ENCODE results near the gene NUP58.

Gene NUP58

DNA sequence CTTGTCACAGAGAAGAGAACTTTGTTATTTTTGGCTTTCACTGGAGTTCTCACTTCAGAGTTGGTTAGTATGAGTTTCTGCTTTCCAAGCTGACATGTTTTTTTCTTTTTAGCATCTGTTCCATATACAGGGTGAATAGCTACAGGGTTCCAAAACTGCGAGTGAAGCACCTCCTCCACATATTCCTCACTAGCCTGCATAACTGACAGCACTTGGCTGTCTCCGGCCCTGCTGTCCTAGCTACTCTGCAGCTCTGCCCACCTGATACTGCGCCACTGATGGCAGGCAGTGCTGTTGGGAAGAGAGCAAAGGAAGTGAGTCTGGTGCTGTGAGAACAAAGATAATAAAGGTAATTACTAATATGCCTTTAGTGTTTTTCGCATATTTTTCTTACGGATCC, 77.1 kb downstream of the NUP58 start:
- no peak for DNase-seq

DNA sequence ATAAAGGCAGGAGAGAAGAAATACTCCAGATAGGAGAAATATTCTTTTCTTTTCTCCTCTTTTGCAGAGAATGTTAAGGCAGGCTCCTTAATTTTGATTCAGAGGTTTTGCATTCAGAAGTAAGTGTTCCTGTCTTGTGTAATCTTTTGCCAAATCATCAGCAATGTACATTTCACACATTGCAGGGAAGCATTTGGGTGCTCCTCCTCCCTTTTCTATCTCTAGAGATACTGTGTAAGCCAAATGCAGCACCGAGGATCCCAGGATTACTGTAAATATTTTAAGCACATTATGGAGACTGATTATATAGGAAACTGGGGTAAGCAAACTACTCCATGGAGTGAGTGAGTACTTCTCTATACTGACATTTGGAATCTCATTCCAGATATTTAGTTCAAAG, 77.6 kb downstream of the NUP58 start:
- no peak for DNase-seq

DNA sequence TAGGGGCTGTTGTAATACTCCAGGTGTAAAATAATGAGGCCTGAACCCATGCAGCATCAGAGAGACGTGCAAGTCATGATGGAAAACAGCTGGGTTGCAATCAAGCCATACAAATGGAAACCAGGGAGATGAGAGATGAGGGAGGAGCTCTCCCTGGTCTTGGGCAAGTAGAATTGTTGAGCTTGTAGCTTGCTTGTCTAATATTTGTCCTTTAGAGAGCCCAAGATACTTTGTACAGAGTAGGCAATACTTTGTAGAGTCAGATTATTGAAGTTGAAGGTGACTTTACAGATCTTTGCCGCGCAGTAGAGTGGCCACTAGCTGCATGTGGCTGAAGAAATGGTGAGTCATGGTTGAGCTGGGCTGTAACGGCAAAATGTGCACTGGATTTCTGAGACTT, 78.7 kb downstream of the NUP58 start:
- DNase-seq, result no peak

DNA sequence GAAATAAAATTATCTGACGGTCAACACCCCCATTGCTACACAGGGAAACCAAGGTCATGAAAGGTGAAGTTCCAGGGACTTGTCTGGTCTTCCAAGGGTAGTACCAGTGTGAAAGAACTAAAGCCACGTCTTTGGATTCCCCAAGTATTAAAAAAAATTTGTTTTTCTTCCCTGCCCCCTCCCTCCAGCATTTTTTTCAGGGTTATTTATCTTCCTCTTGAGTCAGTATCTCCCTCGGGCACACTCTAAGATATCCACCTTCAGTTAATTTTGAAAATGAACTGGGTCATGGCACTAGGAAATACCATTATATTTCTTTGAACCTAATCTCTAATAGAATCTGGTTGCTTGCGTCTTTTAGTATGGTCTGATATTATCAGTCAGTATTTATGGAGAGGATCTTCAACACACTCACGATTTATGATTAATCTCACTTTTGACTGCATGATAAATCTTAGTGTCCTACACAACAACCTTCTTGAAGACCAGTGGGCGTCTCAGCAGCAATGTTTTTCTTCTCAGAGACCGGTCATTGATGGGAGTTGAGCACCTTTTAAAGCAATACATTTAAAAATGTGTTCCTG, 79.4 kb downstream of the NUP58 start:
- no peak for DNase-seq

DNA sequence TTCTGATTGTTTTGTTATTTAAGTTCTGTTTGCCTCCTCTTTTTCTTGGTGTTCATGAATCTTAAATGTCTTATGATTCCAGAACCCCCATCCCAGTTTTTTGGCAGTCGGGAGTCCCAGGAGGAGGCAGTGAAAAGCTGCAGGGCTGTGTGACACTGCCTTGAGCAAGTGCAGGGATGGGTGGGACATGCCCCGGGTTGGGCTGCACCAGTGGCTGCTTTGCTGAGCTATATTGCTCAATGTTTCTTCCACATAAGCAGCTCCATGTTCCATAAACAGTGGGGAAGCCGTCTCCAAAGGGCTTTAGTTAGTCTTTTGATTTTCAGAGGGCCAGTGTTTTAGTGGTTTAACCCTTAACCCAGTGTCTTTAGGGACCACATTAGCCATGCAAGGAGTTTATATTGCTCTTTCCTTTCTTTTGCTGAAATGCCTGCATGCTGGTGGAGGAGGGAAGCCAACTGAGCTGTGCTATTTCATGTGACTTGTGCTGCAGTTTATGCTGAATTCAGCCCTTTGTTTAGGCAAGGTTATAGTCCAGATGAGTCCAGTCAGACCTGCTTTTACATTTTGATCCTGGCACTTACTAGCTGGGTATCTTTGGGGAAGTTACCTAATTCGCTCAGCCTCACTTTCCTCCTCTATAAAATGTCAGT, 83.5 kb downstream of the NUP58 start:
- DNase-seq, result no peak

DNA sequence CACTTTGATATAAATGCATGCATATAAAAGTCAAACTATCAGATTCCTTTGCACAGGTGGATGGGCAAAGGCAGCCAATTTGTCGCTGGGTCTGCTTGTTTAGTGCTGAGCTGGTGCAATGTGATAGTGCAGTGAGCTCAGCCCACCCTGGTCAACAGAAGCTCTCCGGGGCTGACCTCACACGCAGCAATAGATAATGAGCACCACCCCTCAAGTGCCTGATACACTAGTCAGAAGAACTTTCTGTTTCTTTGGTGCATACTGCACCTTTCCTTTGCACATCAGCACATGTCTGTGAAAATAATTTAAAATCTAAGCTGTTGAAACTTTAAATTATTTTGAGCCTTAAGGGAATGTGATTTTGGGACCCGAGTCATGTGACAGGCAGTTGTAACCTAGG, 90.5 kb downstream of the NUP58 start:
- DNase-seq, result no peak
